ENCODE results near the gene CLEC4F. TPM values are rescaled to one million over a fixed set of nuclear protein-coding genes. Genes with fewer than 3 reads are reported as not detected.

CLEC4F gene
- total and polyA plus RNA-seq, 2 of the 4 experiments (the other 2 are of a cell fraction), result not detected

DNA sequence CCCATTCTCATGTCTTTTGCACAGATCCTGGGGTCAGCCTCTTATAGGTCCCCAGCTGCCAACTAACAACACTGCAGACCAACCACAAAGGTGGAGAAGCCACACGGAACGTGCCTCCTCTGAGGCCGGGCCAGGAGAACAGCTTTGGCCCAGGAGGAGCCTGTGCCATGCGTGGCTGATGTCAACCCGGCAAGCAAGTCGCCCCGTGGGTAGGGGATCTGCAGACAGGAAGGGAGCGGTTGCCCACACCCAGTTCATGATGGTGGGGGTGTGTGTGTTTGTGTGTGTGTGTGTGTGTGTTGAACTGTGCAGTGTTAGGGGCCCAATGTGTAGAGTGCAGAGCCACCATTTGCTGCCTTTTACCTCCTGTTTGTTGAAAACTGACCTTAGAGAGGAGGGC lies 2.4 kb upstream of the CLEC4F start:
- H3K9me1 ChIP-seq (ENCODE audit: insufficient read depth, low read length), result no peaks in the 10 kb centered on the region
- H3K4me2 ChIP-seq (ENCODE audit: low read depth, low read length), result no peak overlapping the region
- no peak overlapping the region for H2AFZ ChIP-seq (replicated peaks; ENCODE audit: low read length, poor library complexity)
- H4K91ac ChIP-seq (ENCODE audit: insufficient read depth, low read depth, low read length), result no peak overlapping the region
- H2BK120ac ChIP-seq (ENCODE audit: low read depth, low read length), result no peak overlapping the region
- intact Hi-C loops (cut with micrococcal nuclease), result no loop called here
- no peaks in the 10 kb centered on the region for H3K9me3 ChIP-seq (ENCODE audit: control insufficient read depth, insufficient read depth, low read length)
- H3K14ac ChIP-seq (replicated peaks; ENCODE audit: low read depth, low read length), result no peak overlapping the region
- H3K27ac ChIP-seq (ENCODE audit: insufficient read depth, low read length), result no peak overlapping the region
- H2AK5ac ChIP-seq (ENCODE audit: low read depth, low read length), result no peak overlapping the region
- WGBS, 2 experiments (ENCODE audit: extremely low coverage in 2 of 2, insufficient read length in 1 of 2), result 31% methylated on average over 3 of the region's 8 CpGs; no CpG with 5 or more reads in 1 of the 2 experiments
- ATAC-seq (ENCODE audit: low read depth), result no peak
- no peak overlapping the region for H3K23ac ChIP-seq (ENCODE audit: low read depth, low read length)
- H2AK9ac ChIP-seq (replicated peaks; ENCODE audit: low read depth, low read length, poor library complexity), result no peak overlapping the region
- ChIA-PET POLR2A (ENCODE audit: unreplicated experiment) (no interaction called here), CTCF (no interaction called here)
- H4K8ac ChIP-seq (ENCODE audit: low read depth in 2 of 2, low read length in 2 of 2), result no peak overlapping the region
- H2BK20ac ChIP-seq (ENCODE audit: low read depth, low read length), result no peak overlapping the region
- H2BK5ac ChIP-seq (ENCODE audit: low read depth, low read length, poor library complexity, severe bottlenecking), result no peak overlapping the region
- no peaks in the 10 kb centered on the region for H4K20me1 ChIP-seq (ENCODE audit: insufficient read depth, low read length)
- no peaks in the 10 kb centered on the region for H3K36me3 ChIP-seq (ENCODE audit: control insufficient read depth, insufficient read depth, low read length)
- H3K4ac ChIP-seq (ENCODE audit: low read depth, low read length), result no peak overlapping the region
- H3K9ac ChIP-seq (ENCODE audit: low read depth, low read length), result no peak overlapping the region
- peaks cover 10% of the 10 kb centered on the region for H3K27me3 ChIP-seq (ENCODE audit: control insufficient read depth, insufficient read depth, low read length)
- H3K79me1 ChIP-seq (ENCODE audit: low read depth in 1 of 2, low read length in 2 of 2), result no peaks in the 10 kb centered on the region
- H3K18ac ChIP-seq (ENCODE audit: low read depth, low read length), result no peak overlapping the region
- no TSS peak for BruUV-seq (replicated peaks)
- in situ Hi-C loops (cut with MboI; ENCODE audit: low sequenced_read_pairs), result no loop called here
- H3K4me3 ChIP-seq (ENCODE audit: insufficient read depth, low read depth, low read length), result no peak overlapping the region
- H3K4me1 ChIP-seq (ENCODE audit: control insufficient read depth, insufficient read depth, low read length), result no peaks in the 10 kb centered on the region
- no peak for TF ChIP-seq SMC3 (IDR thresholded peaks at IDR 0.05; ENCODE audit: low read depth, low read length)
- no peak for TF ChIP-seq MAFK (IDR thresholded peaks at IDR 0.05; ENCODE audit: low read depth, low read length)
- no peak for TF ChIP-seq FOS (IDR thresholded peaks at IDR 0.05; ENCODE audit: low read depth, low read length)
- TF ChIP-seq MXI1 (IDR thresholded peaks at IDR 0.05; ENCODE audit: borderline replicate concordance, low read depth, low read length), result no peak
- no peak overlapping the region for H2BK15ac ChIP-seq (ENCODE audit: low read depth, low read length)
- no peak for DNase-seq
- no peak overlapping the region for H4K5ac ChIP-seq (ENCODE audit: low read depth, low read length)
- H3K56ac ChIP-seq (ENCODE audit: extremely low read depth, insufficient read depth, low read length), result no peak overlapping the region
- dilution Hi-C loops (cut with HindIII; ENCODE audit: low sequenced_read_pairs, unreplicated experiment), result no loop called here
